Measurements from ENCODE around the gene IGFLR1. TPM values are rescaled to one million over a fixed set of nuclear protein-coding genes. Genes with fewer than 3 reads are reported as not detected.

IGFLR1 gene
- total RNA-seq, 1 donor from 2014 or later, result 3.1 TPM

DNA sequence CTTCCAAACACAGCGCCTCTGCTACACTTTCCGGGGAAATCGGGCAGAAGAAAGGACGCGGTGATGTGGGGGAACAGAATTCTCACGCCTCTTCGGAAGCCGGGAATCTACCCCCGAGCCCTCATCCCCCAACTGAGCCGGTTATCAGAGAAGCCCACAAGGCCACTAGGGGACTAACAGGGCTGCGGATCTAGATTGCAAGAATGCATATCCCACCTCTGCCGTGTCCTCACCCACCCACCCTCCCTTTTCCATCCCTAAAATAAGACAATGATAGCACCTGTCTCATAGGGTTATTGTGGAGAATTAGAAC is 1.1 kb downstream of the IGFLR1 start:
- no peak for DNase-seq (ENCODE audit: extremely low spot score, unreplicated experiment)
- peaks cover 24% of the 10 kb centered on the region for H3K4me1 Mint-ChIP-seq (ENCODE audit: unreplicated experiment)
- no peaks in the 10 kb centered on the region for H3K9me3 Mint-ChIP-seq (ENCODE audit: unreplicated experiment)
- peak overlapping the region; percentile 87 for H3K27ac Mint-ChIP-seq (ENCODE audit: unreplicated experiment)
- H3K36me3 Mint-ChIP-seq (ENCODE audit: unreplicated experiment), result peaks cover 24% of the 10 kb centered on the region
- TF ChIP-seq, protein P1, sequence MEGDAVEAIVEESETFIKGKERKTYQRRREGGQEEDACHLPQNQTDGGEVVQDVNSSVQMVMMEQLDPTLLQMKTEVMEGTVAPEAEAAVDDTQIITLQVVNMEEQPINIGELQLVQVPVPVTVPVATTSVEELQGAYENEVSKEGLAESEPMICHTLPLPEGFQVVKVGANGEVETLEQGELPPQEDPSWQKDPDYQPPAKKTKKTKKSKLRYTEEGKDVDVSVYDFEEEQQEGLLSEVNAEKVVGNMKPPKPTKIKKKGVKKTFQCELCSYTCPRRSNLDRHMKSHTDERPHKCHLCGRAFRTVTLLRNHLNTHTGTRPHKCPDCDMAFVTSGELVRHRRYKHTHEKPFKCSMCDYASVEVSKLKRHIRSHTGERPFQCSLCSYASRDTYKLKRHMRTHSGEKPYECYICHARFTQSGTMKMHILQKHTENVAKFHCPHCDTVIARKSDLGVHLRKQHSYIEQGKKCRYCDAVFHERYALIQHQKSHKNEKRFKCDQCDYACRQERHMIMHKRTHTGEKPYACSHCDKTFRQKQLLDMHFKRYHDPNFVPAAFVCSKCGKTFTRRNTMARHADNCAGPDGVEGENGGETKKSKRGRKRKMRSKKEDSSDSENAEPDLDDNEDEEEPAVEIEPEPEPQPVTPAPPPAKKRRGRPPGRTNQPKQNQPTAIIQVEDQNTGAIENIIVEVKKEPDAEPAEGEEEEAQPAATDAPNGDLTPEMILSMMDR (IDR thresholded peaks at IDR 0.05), result no peak
- H3K27me3 Mint-ChIP-seq (ENCODE audit: unreplicated experiment), result no peaks in the 10 kb centered on the region
- H3K4me3 Mint-ChIP-seq (ENCODE audit: unreplicated experiment), result peak overlapping the region; percentile 84

GRCh38 chr19:35740423-35741202 is 1.6 kb downstream of the IGFLR1 start:
- Mint-ChIP-seq H3K27me3 (ENCODE audit: unreplicated experiment) (no peaks in the 10 kb centered on the region), H3K4me1 (ENCODE audit: unreplicated experiment) (peaks cover 18% of the 10 kb centered on the region), H3K36me3 (ENCODE audit: unreplicated experiment) (peaks cover 27% of the 10 kb centered on the region), H3K9me3 (ENCODE audit: unreplicated experiment) (no peaks in the 10 kb centered on the region), H3K27ac (ENCODE audit: unreplicated experiment) (peak overlapping the region; percentile 87), H3K4me3 (ENCODE audit: unreplicated experiment) (peak overlapping the region; percentile 84)
- TF ChIP-seq, protein P1 (IDR thresholded peaks at IDR 0.05), result peak; percentile 31
- DNase-seq (ENCODE audit: extremely low spot score, unreplicated experiment), result peak; percentile 99

GRCh38 chr19:35740108-35740422 is 2.2 kb downstream of the IGFLR1 start:
- H3K36me3 Mint-ChIP-seq (ENCODE audit: unreplicated experiment), result peaks cover 31% of the 10 kb centered on the region
- H3K27ac Mint-ChIP-seq (ENCODE audit: unreplicated experiment), result no peak overlapping the region
- TF ChIP-seq, protein P1 (IDR thresholded peaks at IDR 0.05), result no peak
- no peak for DNase-seq (ENCODE audit: extremely low spot score, unreplicated experiment)
- no peaks in the 10 kb centered on the region for H3K27me3 Mint-ChIP-seq (ENCODE audit: unreplicated experiment)
- peaks cover 16% of the 10 kb centered on the region for H3K4me1 Mint-ChIP-seq (ENCODE audit: unreplicated experiment)
- no peaks in the 10 kb centered on the region for H3K9me3 Mint-ChIP-seq (ENCODE audit: unreplicated experiment)
- H3K4me3 Mint-ChIP-seq (ENCODE audit: unreplicated experiment), result peak overlapping the region; percentile 84

- Mint-ChIP-seq H3K27me3 (ENCODE audit: unreplicated experiment) (no peaks in the 10 kb centered on the region), H3K36me3 (ENCODE audit: unreplicated experiment) (peaks cover 33% of the 10 kb centered on the region), H3K4me1 (ENCODE audit: unreplicated experiment) (peaks cover 13% of the 10 kb centered on the region), H3K27ac (ENCODE audit: unreplicated experiment) (no peak overlapping the region), H3K4me3 (ENCODE audit: unreplicated experiment) (peak overlapping the region; percentile 84), H3K9me3 (ENCODE audit: unreplicated experiment) (no peaks in the 10 kb centered on the region)
- TF ChIP-seq, protein P1 (IDR thresholded peaks at IDR 0.05), result no peak
- no peak for DNase-seq (ENCODE audit: extremely low spot score, unreplicated experiment)
Measured at GRCh38 chr19:35739275-35740107, 2.8 kb downstream of the IGFLR1 start.

GRCh38 chr19:35738887-35739229 is 3.4 kb downstream of the IGFLR1 start:
- Mint-ChIP-seq H3K4me1 (ENCODE audit: unreplicated experiment) (peaks cover 10% of the 10 kb centered on the region), H3K4me3 (ENCODE audit: unreplicated experiment) (no peak overlapping the region)
- no peak for DNase-seq (ENCODE audit: extremely low spot score, unreplicated experiment)

More at GRCh38 chr19:35738887-35739229, 3.4 kb downstream of the IGFLR1 start:
- no peaks in the 10 kb centered on the region for H3K27me3 Mint-ChIP-seq (ENCODE audit: unreplicated experiment)
- H3K9me3 Mint-ChIP-seq (ENCODE audit: unreplicated experiment), result no peaks in the 10 kb centered on the region
- TF ChIP-seq, protein P1 (IDR thresholded peaks at IDR 0.05), result no peak
- no peak overlapping the region for H3K27ac Mint-ChIP-seq (ENCODE audit: unreplicated experiment)
- H3K36me3 Mint-ChIP-seq (ENCODE audit: unreplicated experiment), result peaks cover 39% of the 10 kb centered on the region

Data from osteocyte (in vitro differentiated cells).